Measurements from ENCODE around the gene BSND.
A peak's percentile ranks its signal among the peaks of the same experiment; 100 is the strongest.
"Not testable (repeated sequence)": the region's sequence is repeated elsewhere in the genome, so short reads cannot be mapped to it uniquely, and the experiment has no call there.

BSND gene

GRCh38 chr1:54998677-54999076 is at the start of gene BSND:
BSND (plus strand) TSS chr1:54998933; CDS start chr1:54999187, 254 bp downstream.
- DNase-seq (ENCODE audit: low read depth) = no peak

DNA sequence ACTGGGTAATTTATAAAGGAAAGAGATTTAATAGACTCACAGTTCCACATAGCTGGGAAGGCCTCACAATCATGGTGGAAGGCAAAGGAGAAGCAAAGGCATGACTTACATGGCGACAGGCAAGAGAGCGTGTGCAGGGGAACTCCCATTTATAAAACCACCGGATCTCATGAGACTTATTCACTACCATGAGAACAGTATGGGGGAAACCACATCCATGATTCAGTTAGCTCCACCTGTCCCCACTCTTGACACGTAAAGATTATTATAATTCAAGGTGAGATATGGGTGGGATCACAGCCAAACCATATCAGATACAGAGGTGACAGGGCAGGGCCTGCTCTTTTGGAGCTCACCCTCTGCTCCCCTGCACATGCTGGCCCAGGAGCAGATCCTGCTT is 49.7 kb upstream of the BSND start:
- no peak for DNase-seq (ENCODE audit: low read depth)

DNA sequence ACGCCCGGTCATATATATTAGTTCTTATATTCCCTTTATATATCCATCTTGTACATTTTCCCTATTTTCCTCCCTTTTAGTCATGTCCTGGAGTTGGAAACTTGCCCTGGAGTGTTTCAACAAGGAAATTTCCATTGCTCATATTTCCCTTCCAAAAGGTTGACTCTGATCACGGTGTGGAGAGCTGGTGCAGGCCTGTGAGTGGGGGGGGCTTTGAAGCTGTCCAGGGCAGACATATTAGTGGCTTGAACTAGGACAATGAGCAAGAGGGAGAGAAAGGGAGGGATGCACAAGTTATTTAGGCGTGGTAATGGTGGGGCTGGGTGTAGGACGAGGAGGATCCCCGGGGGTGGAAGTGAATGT is 48.7 kb upstream of the BSND start:
- no peak for DNase-seq (ENCODE audit: low read depth)

- DNase-seq (ENCODE audit: low read depth) = peak; percentile 40
These were observed 48.2 kb upstream of the BSND start for GRCh38 chr1:54950369-54951163.

DNA sequence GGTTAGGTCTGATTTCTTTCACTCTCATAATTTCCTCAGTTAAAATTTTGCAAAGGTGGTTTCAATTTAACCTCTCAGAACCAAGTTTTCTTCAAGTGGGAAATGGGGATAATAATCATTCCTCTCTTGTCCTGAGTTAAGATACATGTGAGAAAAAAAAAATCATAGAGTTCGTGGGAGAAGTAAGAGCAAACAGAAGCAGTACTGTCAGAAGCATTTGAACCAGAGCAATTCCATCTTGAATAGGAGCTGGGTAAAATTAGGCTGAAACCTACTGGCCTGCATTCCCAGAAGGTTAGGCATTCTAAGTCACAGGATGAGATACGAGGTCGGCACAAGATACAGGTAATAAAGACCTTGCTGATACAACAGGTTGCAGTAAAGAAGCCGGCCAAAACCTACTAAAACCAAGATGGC is 46.9 kb upstream of the BSND start:
- no peak for DNase-seq (ENCODE audit: low read depth)

GRCh38 chr1:54952950-54953718 is 45.6 kb upstream of the BSND start:
- no peak for DNase-seq (ENCODE audit: low read depth)

DNA sequence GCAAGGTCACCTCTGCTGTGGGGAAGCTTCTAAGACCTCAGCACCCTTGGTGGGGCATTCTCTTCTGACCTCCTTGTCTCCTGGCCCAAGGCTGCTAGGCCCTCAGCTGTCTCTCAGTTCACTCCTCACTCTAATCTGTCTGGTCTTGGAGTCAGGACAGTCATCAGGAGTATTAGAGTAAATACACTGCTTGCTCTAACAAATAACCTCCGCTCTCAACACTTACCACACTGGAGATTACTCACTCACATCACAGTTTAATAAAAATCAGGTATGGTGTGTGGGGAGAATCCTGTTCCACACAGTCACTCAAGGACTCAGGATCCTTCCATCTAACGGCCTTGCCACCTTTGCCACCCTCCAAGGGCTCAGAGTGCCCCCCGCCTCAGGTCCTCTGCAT is 44.9 kb upstream of the BSND start:
- DNase-seq (ENCODE audit: low read depth) = no peak

DNA sequence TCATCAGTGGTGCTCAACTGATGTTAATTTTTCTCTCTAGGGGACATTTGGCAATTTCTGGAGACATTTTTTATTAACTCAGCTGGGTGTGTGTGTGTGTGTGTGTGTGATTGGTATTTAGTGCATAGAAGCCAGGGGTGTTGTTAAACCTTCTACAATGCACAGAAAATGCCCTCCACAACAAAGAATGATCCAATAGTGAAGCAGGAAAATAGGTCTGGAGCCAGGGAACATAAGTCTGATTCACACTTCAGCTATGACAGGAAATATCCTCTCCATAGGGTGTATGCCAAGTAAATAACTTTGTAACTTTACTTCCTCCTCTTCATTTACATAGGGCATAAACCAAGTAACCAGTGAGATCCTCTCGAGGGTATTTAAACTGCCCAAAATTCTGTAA is 43.4 kb upstream of the BSND start:
- DNase-seq (ENCODE audit: low read depth) = no peak

DNA sequence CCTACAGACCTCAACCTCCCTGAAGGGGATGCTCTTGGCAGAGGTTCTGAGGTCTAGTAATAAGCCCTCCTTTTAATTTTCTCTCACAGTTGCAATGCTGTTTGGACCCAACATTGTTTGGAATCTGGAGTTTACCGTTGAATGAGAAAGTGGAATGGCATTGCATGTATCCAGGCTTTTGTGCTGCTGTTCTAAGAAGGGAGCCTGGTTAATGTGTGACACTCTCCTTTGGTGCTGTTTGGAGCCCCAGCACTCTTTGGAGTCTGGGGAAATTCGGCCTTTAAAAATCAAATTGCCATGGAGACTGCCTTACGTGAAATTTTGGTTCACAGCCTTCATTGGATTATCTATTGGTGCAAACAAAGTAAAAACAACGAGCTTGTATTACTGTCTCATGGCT is 42.0 kb upstream of the BSND start:
- no peak for DNase-seq (ENCODE audit: low read depth)

DNA sequence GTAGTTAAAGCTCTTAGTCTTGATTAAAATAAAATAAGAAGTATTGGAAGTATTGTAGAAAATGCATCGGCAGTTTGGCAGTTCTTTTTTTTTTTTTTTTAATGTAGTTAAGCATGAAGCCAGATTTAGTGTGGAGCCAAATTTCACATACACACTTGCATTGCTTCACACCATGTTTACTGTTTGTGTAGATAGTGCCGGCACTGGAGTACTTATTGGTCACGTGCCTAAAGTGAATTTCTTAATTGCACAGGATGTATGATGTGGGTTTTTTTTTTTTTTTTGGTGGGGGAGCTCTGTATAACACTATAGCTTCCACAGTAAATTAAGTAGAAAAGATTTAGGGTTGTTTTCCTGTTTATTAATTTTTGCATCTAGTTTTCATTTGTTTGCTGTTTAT is 39.5 kb upstream of the BSND start:
- no peak for DNase-seq (ENCODE audit: low read depth)

GRCh38 chr1:54962612-54963395 is 35.9 kb upstream of the BSND start:
- no peak for DNase-seq (ENCODE audit: low read depth)

DNA sequence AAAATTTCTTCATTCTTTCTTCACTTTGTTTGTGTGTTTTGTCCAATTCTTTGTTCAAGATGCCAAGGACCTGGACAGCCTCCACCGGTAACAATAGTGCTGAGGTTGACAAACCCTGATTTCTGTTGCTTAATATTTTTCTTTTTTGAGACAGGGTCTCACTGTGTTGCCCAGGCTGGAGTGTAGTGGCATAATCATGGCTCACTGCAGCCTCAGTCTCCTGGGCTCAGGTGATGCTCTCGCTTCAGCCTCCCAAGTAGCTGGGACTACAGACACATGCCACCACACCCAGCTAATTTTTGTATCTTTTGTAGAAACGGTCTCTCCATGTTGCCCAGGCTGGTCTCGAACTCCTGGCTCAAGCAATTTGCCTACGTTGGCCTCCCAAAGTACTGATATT is 34.9 kb upstream of the BSND start:
- DNase-seq (ENCODE audit: low read depth) = not testable (repeated sequence)

DNA sequence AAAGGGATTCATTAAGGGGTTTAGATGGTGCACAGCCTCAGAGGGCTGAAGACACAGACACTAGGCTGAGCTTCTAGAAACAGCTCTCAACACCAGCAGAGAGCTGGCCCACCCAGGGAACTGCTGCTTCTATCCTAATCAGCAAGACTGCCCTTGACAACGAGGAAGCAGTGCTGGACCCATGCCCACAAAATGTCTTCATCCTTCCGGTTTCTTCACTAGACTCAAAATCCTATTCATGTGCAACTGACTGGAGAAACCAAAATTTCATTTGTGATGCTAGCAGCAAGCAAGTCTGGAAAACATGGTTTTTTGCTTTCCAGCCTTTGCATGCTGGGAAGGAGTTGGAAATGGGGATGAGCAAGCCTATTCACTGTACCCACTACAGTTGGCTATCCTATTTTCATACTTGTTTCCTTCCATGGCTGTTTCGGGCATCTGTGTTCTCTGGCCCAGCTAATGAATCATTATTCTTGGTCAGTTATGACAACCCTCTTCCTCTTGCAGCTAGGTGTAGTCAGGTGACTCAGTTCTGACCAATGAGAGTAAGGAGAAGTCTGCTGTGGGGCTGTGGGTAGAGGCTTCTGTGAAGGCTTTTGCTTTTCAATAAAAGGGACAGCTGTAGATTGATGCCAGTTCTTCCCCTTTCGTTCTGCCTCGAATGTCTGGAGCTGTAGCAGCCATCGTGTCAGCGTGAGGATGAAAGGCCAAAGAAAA is 33.0 kb upstream of the BSND start:
- no peak for DNase-seq (ENCODE audit: low read depth)

DNA sequence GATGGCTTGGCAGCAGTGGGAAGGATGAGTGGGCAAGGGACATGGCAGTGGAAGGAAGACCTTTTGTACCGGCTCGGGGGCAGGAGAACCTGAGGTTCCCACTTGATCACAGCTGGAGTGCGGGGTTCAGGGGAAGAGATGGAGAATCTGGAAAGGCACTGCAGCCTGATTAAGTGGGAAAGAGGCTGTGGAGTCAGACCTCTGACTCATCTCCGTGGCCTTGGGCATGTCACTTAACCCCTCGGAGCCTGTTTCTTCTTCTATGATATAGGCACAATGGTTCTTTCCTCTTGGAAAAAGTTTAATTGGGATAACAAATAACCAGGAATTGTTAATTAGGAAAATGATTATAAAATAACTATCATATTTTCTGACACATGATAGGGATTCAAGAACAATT is 31.4 kb upstream of the BSND start:
- no peak for DNase-seq (ENCODE audit: low read depth)

DNA sequence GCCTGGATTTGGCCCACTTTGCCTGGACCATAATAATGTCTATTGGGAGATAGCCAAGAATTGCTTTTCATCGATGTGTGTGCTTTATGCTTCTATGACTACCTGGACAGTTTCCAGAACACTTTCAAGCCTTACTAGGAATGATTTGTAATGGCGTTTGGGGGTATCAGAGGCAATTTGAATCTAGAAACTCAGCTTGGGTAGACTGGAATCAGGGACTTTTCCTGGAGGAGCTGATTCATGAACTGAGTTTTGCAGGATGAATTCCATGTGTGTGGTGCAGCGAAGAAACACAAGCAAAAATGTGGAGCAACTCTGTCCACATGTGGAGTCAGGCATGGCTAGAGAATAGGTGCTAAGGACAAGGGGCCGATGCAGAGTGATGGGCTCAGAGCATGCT is 30.2 kb upstream of the BSND start:
- DNase-seq (ENCODE audit: low read depth) = no peak

DNA sequence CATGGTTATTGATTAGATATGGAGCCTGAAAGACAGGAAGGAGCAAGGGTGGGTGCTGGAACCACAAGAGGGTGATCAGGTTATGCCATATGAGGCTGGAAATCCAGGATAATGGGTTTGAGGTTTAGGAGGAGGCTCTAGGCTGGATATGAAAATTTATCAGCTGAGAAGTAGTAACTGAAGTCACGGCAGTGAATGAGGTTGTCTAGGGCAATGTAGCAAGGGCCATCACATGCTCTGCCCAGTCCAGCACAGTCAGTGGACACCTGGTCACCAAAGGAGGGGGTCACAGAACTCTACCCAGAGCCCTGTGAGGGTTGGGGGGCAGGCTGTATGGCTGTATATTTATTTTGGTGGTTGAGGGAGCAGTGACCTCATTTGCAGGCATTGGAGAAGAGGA is 28.9 kb upstream of the BSND start:
- DNase-seq (ENCODE audit: low read depth) = no peak

DNA sequence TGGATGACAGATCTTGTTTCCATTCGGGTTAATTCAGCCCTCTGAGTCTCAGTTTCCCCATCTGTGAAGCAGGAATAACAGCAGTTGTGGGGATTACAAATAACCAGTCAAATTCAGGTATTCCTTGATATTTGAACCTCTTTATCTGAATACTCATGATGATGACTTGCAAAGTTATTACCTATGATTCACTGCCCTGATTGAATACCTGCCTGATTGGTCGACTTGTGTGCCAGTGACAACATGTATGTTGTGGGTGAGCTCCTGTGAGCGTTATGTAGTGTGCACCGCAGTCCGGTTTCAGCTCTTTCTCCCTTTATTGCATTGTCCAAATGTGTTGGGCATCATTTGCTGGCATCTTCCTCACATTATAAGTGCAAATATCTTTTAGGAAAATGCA is 27.8 kb upstream of the BSND start:
- no peak for DNase-seq (ENCODE audit: low read depth)

- no peak for DNase-seq (ENCODE audit: low read depth)
These were observed 27.4 kb upstream of the BSND start for GRCh38 chr1:54971317-54971791.

- no peak for DNase-seq (ENCODE audit: low read depth)
These were observed 26.3 kb upstream of the BSND start for GRCh38 chr1:54972436-54972835.

- DNase-seq (ENCODE audit: low read depth) = no peak
These were observed 25.4 kb upstream of the BSND start for GRCh38 chr1:54973205-54973921.

GRCh38 chr1:54975356-54976108 is 23.2 kb upstream of the BSND start:
- no peak for DNase-seq (ENCODE audit: low read depth)
